IPS-18c (cell line): Measurements from ENCODE around the gene BIVM.

ENCODE experiments used
- H3K4me3 ChIP-seq: 2 replicates; pipeline ENCODE4 v1.7.0; 2013; ENCODE audit warnings: low read depth, mild to moderate bottlenecking, low read length, moderate library complexity; ENCODE audit not compliant: insufficient read depth
- H3K9me3 ChIP-seq: one replicate; pipeline ENCODE4 v1.6.1; 2013; ENCODE audit warnings: mild to moderate bottlenecking, low read length, moderate library complexity; ENCODE audit not compliant: control insufficient read depth, insufficient read depth

The BIVM gene

DNA sequence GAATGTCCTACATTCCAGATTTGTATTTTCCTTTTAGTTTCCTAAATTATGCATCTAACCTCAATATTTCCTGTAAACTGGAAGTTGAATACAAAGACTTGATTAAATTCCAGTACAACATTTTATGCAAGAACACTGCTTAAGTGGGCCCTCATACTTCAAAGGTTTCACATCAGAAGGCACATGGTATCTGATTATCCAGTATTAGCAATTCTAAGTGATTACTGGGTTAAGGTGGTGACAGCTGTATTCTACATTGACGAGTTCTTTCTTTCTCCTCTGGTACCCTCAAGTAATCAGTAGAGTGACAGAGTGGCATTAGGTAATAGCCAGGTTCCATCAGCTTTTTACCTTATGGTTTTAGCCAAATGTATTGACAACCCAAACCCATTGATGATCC, 18.3 kb downstream of the BIVM start:
- H3K4me3 ChIP-seq, result no peak overlapping the region
- H3K9me3 ChIP-seq, result no peaks in the 10 kb centered on the region

DNA sequence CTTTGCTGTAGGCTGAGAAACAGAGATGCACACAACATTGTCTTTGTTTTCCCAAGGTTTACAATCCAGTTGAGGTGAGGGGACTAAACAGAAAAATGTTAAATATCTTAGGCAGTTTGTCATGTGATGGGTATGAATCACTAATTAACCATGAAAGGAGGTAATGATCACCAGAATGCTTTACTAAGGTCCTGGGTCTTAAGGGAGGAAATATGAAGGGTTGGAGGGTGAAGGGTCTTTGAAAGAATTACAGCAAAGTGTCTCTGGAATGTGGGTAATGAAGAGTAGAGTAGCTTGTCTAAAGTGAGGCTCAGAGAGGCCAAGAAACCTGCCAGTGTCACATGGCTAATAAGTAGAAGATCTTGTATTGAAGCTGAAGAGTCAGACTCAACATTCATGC, 19.0 kb downstream of the BIVM start:
- Histone ChIP-seq H3K4me3 (no peak overlapping the region), H3K9me3 (peaks cover under 1% of the 10 kb centered on the region)

DNA sequence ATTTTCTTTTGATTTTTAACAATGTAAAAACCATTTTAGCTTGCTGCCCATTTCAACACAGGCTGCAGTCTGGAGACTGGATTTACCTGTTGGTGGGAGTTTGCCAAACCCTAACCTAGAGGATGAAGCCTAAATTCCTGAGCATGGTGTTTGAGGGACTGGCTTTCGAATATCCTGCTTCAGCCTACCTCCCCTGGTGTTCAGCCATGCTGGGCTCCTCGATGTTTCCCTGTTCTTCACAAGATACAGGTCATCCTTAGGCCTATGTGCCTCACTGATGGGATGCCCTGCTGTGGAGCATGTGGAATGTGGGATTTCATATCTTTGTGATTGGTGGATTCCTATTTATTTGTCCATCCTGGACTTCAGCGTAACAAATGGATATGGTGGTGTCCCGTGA, 26.5 kb downstream of the BIVM start:
- no peak overlapping the region for H3K4me3 ChIP-seq
- peaks cover 2% of the 10 kb centered on the region for H3K9me3 ChIP-seq

DNA sequence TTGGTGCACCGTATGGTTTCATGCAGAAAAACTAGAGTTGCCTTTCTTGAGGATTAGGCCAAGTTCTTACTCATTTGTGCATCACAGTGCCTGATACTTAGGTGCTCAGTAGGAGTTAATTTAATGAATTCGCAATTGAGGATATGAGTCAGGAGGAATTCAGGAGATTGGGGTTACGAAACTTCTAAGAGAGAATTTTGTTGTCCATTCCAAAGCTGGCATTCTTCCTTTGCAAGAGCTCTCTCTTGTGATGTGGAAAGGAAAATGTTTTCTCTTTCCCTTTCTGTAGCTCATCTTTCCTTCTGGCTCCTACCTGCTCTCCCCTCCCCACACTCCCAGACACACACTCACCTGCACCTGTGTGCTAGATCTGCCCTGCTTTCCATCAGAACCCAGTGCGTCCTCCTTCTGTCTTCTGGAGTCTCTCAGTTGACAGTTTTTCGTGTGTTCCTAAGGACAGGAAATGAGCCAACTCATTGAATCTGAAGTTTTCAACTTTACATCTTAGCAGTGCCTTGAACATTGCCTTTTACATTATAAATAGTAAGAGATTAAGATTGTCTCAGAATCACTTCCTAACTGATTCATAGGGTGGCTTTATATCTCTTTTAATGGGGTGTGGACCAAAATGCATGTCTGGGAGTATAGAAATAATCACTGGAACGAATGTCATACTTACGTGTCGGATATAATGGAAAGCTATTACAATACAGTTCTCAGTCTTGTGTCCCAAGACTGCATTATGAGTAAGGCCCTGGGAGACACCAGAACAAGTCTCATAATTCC, 27.2 kb downstream of the BIVM start:
- Histone ChIP-seq H3K9me3 (peaks cover 2% of the 10 kb centered on the region), H3K4me3 (no peak overlapping the region)

DNA sequence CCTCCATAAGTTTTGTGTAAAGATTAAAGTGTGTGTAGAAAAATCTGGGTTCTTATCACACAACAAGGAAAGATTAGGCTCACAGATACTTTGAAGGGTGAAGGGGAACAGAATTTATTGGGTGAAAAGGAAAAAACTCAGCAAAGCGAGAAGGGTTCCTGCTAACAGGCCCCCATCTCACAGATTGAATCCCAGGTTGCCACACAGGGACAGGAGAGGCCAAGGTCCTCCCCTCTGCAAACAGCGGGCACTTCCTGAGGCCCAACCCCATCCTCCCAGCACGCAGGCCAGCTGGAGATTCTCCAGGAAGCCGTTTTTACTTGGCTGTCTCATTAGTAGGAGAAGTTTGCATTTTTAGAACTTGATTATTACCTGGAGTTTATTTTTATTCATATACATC, 31.7 kb downstream of the BIVM start:
- H3K9me3 ChIP-seq, result no peaks in the 10 kb centered on the region
- no peak overlapping the region for H3K4me3 ChIP-seq

DNA sequence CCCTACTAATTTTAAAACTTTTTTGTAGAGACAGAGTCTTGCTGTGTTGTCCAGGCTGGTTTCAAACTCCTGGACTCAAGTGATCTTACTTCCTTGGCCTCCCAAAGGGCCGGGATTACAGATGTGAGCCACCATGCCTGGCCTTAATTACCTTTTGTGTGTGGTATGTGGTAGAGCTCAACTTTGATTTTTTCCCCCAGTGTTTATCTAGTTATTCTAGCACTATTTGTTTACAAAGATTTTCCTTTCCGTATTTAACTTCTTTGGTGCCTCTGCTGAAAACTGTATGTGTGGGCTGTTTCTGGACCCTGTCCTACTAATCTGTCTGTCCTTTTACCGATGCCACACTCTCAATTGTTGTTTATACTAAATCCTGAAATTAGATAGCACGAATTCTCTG, 37.6 kb downstream of the BIVM start:
- Histone ChIP-seq H3K9me3 (no peaks in the 10 kb centered on the region), H3K4me3 (no peak overlapping the region)

DNA sequence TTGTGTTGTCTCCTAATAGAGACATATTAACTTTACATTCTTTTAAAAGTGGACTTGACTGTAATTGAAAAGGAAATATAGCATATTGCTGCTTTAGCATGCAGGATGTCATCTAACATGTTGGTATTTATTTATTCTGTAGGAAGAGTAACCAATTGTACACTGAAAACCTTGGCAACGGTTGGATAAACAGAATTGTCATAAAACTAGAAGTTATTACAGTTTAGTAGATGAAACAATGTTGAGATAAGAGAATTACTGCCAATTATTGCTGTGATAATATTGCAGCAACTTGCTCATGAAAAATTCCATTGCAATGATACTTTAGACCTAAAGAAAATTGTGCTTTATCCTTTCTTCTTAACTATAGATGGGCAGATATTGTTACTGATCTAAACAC, 39.4 kb downstream of the BIVM start:
- H3K4me3 ChIP-seq, result no peak overlapping the region

DNA sequence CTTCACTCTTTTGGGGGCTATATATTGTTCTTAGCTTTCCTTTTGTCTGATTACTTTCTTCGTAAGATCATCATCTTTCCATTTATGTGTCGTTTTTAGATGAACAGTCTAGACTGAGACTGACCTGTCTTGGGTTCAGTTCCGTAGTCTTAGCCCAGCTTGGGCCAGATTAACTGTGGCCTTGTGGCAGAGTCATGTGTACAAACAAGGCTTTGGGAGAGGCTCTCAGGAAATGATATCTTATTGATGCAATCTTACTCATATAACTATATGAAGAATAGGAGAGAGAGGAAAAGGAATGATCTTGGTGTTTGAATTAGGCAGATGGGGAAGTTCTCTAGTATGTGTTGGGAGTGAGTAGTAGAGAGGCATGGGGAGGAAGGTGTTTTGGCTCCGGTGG, 40.1 kb downstream of the BIVM start:
- H3K9me3 ChIP-seq, result no peaks in the 10 kb centered on the region
- H3K4me3 ChIP-seq, result no peak overlapping the region

More for the DNA sequence above, 39.4 kb downstream of the BIVM start:
- H3K9me3 ChIP-seq, result no peaks in the 10 kb centered on the region

DNA sequence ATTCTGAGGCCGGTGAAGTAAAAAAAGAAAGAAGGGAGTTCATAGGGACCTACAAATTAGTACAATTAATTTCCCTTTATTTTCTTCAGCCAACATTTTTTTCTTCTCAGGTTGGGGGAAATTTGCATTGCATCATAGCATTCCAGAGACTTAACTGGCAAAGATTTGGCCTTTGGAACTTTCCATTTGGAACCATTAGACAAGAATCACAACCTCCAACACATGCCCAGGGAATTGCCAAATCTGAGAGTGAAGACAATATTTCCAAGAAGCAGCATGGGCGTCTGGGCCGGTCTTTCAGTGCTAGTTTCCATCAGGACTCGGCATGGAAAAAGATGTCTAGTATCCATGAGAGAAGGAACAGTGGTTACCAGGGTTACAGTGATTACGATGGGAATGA, 40.5 kb downstream of the BIVM start:
- Histone ChIP-seq H3K9me3 (no peaks in the 10 kb centered on the region), H3K4me3 (no peak overlapping the region)

DNA sequence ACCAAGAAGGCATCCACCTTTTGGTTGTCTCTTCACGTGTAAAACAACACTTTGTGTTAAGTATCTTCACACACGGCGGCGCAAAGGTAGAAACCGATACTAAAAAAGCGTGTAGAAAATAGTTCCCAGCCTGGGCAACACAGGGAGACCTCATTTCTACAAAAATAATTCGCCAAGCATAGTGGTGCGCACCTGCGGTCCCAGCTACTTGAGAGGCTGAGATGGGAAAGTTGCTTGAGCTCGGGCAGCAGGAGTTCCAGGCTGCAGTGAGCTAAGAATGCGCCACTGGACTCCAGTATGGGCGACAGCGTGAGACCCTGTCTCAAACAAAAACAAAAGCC, 46.3 kb downstream of the BIVM start:
- Histone ChIP-seq H3K4me3 (peak overlapping the region; percentile 82), H3K9me3 (no peaks in the 10 kb centered on the region)

DNA sequence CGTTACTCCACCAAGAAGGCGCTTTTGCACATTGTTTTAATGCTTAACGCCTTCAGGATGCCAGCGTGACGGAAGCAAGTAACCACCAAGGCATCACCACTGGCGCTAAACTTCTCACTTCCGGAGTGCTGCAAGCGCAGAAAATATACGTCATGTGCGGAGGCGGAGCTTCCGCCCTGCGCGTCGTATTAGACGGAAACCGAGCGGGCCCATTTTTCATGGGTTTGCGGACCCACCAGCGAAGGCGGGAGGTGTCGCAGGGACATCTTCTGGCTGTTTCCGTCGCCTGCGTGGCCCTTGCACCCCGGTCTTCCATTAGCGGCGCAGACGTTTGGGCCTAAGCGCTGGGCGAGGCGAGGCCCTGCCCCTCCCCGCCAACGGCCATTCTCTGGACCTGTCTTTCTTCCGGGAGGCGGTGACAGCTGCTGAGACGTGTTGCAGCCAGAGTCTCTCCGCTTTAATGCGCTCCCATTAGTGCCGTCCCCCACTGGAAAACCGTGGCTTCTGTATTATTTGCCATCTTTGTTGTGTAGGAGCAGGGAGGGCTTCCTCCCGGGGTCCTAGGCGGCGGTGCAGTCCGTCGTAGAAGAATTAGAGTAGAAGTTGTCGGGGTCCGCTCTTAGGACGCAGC, 46.8 kb downstream of the BIVM start, which contains the start of gene ERCC5:
ERCC5 (plus strand) TSS at position 403 of the 631 bp plus-strand sequence. CDS start 235 bp downstream, outside the sequence.
- H3K9me3 ChIP-seq, result no peaks in the 10 kb centered on the region

DNA sequence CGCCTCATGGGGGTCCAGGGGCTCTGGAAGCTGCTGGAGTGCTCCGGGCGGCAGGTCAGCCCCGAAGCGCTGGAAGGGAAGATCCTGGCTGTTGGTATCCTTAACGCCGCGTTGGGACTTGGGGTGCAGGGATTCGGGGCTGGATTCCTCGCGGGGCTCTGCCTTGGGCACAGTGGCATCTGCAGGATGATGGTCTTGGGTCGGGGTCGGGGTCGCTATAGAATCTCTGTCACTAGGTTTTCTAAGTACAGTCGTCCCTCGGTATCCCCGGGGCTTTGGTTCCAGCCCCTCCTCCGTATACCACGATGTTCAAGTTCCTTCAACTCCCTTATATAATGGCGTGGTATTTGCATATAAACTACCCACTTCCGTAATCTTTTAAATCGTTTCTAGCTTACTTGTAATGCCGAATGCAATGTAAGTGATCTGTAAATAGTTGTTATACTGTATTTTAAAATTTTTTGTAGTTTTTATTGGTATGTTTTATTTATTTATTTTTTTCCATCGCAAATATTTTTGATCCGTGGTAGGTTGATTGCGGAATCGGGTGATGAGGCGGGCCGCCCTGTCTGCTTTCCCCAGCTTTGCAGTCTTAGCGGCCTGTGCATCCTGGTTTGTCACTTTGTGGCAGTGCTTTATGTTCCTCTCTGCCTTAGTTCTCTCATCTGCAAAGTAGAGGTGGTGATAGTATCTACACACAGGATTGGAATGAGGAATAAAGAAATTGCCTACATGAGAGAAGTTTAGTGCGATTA, 47.5 kb downstream of the BIVM start:
- Histone ChIP-seq H3K4me3 (peak overlapping the region; percentile 82), H3K9me3 (no peaks in the 10 kb centered on the region)

More for the DNA sequence above, 46.8 kb downstream of the BIVM start, which contains the start of gene ERCC5:
- peak within 1 kb of the TSS; percentile 82 for H3K4me3 ChIP-seq

DNA sequence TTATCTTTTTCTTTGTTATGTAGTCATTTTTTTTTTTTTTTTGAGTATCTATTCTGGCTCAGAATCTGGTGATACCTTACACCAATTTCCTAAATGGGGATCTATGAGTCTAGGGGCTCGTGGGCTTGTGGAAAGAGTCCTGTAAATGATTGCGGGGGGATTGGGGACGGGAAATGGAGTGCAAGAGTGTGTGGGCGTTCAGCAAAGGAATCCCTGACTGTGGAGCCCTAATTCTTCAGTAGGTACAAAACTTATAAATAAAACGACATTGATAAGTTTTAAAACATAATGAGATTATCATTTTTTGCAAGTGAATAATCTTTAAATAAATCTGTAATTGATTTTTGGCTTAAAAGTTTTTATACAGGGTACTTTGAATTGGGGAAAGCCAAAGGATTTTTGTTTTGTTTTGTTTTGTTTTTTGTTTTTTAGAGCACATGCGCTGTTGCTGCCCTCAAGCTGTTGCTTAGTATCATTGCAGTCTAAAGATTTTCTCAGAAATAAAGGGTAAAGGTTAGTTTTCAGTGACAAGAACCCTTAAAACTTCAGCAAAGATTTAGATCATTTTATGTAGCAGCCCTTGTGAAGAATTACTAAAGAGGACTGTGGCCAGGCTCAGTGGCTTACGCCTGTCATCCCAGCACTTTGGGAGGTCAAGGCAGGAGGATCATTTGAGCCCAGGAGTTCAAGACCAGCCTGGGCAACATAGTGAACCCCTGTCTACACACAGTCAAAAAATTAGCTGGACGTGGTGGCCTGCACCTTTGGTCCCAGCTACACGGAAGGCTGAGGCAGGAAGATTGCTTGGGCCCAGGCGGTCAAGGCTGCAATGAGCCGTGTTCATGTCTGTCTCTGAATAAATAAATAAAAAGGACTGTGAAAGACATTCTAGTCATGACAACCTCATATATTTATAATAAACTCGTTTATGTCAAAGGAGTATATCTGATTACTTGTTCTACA, 48.6 kb downstream of the BIVM start:
- Histone ChIP-seq H3K9me3 (no peaks in the 10 kb centered on the region), H3K4me3 (peak overlapping the region; percentile 82; the same call in 1 of the 2 replicates)

DNA sequence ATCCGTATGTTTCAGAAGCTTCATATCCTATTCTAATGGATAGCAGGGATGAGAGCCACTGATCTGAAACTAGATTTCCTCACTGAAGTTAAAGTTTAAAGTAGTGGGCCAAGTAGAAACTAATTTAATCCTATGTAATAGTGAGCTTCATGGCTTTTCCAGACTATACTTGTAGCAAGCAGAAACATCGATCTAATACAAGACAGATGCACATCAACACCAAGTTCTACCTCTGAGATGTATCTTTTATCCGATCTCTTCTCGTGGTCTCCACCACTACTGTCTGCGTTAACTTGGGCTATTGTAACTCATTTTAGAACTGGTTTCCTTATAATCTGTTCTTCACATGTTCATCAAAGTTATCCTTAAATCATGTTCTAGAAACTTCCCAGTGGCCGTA, 50.0 kb downstream of the BIVM start:
- Histone ChIP-seq H3K9me3 (no peaks in the 10 kb centered on the region), H3K4me3 (no peak overlapping the region)

DNA sequence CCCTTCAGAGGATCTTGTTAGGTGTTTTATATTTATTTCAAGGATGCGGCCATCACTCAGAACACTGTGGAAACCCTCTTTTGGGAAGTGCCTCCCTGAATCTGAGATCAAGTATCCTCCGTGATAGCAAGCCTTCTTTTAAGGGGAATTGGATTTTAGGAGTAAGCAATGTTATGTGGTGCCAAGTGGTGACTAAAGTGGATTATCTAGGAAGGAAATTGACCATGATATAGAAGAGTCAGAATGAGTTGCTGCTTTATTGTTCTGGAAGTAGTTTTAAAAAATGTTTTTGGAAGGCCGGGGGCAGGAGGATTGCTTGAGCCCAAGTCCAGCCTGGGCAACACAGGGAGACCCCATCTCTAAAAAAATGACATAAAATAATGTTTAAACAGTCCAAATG, 53.6 kb downstream of the BIVM start:
- no peaks in the 10 kb centered on the region for H3K9me3 ChIP-seq

DNA sequence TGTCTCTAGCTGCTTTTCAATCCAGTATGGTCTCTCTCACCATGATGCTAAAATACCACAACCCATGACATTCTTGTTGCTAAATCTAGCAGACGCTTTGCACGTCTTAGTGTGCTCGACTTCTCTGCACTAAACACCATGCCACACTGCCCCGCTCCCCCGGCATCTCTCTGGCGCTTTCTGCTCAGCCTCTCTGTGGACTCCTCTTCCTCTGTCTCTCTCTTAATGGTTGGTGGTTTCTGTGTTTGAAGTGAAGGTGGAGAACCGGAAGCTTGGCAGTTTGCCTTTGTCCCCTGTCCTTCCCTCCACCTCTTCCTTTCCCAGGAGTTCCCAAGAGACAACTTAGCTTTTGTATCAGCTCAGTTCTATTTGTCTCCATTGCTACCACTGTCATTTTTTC, 55.8 kb downstream of the BIVM start:
- Histone ChIP-seq H3K4me3 (no peak overlapping the region), H3K9me3 (no peaks in the 10 kb centered on the region)

More for the DNA sequence above, 53.6 kb downstream of the BIVM start:
- no peak overlapping the region for H3K4me3 ChIP-seq

DNA sequence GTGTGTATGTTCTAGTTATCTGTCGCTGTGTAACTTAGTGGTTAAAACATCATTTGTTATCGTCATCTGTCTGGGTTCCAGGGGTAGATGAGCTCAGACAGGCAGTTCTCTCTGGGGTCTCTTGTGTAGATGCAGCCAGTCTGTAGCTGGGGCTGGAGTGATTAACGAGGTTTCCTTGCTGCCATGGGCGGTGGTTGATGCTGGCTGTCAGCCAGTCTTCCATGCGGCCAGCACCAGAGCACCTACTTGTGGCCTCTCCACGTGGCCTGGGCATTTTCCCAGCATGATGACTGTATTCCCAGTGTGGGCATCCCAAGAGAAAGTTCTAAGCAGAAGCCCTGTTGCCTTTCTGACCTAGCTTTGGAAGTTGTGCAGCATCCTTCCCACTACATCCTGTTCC, 57.6 kb downstream of the BIVM start:
- Histone ChIP-seq H3K4me3 (no peak overlapping the region), H3K9me3 (no peaks in the 10 kb centered on the region)
